ENCODE data around the gene THEM5.

Gene THEM5

DNA sequence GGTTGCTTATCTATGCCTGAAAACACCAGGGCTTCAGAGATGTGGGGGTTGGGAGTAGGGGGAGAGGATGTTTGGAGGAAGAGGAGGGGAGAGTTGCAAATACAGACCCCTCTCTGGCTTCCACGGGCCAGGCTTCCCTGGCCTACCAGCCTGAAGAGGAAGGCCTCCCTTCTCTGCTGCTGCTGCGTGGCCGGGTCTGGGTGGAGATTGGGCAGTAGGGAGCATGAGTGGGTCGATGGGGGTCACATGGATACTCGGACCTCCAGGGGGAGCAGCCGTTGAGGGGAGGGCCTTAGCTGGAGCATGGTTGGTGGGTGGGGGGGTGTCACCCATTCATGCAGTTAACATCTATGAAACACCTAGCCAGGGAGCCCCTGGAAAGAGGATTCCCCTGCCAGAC lies 23.5 kb downstream of the THEM5 start:
- no peak overlapping the region for H3K4me3 ChIP-seq (ENCODE audit: low read depth, low read length)
- DNase-seq (ENCODE audit: low read depth, low spot score), result no peak
- TF ChIP-seq, protein P1, sequence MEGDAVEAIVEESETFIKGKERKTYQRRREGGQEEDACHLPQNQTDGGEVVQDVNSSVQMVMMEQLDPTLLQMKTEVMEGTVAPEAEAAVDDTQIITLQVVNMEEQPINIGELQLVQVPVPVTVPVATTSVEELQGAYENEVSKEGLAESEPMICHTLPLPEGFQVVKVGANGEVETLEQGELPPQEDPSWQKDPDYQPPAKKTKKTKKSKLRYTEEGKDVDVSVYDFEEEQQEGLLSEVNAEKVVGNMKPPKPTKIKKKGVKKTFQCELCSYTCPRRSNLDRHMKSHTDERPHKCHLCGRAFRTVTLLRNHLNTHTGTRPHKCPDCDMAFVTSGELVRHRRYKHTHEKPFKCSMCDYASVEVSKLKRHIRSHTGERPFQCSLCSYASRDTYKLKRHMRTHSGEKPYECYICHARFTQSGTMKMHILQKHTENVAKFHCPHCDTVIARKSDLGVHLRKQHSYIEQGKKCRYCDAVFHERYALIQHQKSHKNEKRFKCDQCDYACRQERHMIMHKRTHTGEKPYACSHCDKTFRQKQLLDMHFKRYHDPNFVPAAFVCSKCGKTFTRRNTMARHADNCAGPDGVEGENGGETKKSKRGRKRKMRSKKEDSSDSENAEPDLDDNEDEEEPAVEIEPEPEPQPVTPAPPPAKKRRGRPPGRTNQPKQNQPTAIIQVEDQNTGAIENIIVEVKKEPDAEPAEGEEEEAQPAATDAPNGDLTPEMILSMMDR (IDR thresholded peaks at IDR 0.05; ENCODE audit: low read depth, low read length), result no peak
- in situ Hi-C loops (cut with HindIII; ENCODE audit: low sequenced_read_pairs), result no loop called here

GRCh38 chr1:151829352-151830046 lies 24.0 kb downstream of the THEM5 start:
- TF ChIP-seq, protein P1 (IDR thresholded peaks at IDR 0.05; ENCODE audit: low read depth, low read length), result no peak
- no peak overlapping the region for H3K4me3 ChIP-seq (ENCODE audit: low read depth, low read length)
- no peak for DNase-seq (ENCODE audit: low read depth, low spot score)
- in situ Hi-C loops (cut with HindIII; ENCODE audit: low sequenced_read_pairs), result no loop called here

DNA sequence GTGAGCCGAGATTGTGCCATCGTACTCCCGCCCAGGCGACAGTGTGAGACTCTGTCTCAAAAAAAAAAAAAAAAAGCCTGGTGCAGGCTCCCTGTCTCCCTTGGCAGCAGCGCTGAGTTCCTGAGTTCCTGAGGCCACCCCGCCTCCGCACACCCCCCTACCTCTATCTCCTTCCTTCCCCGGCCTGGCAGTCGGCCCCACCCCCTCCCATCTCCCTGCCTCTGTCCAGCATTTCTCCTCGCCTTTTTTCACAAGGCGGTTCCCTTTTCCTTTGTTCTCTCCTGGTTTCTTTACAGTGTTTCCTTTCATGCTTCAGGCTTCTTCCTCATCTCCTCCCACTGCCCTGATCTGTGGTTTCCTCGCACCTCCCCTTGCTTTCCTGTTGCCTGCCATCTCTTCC lies 24.6 kb downstream of the THEM5 start:
- no peak overlapping the region for H3K4me3 ChIP-seq (ENCODE audit: low read depth, low read length)
- DNase-seq (ENCODE audit: low read depth, low spot score), result peak; percentile 12
- in situ Hi-C loops (cut with HindIII; ENCODE audit: low sequenced_read_pairs), result no loop called here
- TF ChIP-seq, protein P1 (IDR thresholded peaks at IDR 0.05; ENCODE audit: low read depth, low read length), result no peak

GRCh38 chr1:151827853-151828252 lies 25.7 kb downstream of the THEM5 start:
- TF ChIP-seq, protein P1 (IDR thresholded peaks at IDR 0.05; ENCODE audit: low read depth, low read length), result no peak
- DNase-seq (ENCODE audit: low read depth, low spot score), result no peak
- no peak overlapping the region for H3K4me3 ChIP-seq (ENCODE audit: low read depth, low read length)
- in situ Hi-C loops (cut with HindIII; ENCODE audit: low sequenced_read_pairs), result no loop called here

GRCh38 chr1:151825751-151826660 lies 27.5 kb downstream of the THEM5 start:
- in situ Hi-C loops (cut with HindIII; ENCODE audit: low sequenced_read_pairs), result no loop called here

GRCh38 chr1:151825204-151825603 lies 28.3 kb downstream of the THEM5 start:
- TF ChIP-seq, protein P1 (IDR thresholded peaks at IDR 0.05; ENCODE audit: low read depth, low read length), result no peak
- DNase-seq (ENCODE audit: low read depth, low spot score), result no peak
- in situ Hi-C loops (cut with HindIII; ENCODE audit: low sequenced_read_pairs), result no loop called here
- H3K4me3 ChIP-seq (ENCODE audit: low read depth, low read length), result no peak overlapping the region

More at GRCh38 chr1:151825751-151826660, 27.5 kb downstream of the THEM5 start:
- no peak overlapping the region for H3K4me3 ChIP-seq (ENCODE audit: low read depth, low read length)
- DNase-seq (ENCODE audit: low read depth, low spot score), result no peak
- TF ChIP-seq, protein P1 (IDR thresholded peaks at IDR 0.05; ENCODE audit: low read depth, low read length), result no peak
